NCI-H1436 treated with DMSO at 0.1 percent for 48 hours (cell line): ENCODE measurements around the gene TMEM252.

ENCODE experiments used
- DNase-seq: peaks from one replicate; lab custom pipeline; 2025; lab: John Stamatoyannopoulos, UW

TMEM252 gene

GRCh38 chr9:68497629-68498028 lies 43.1 kb downstream of the TMEM252 start:
- no peak for DNase-seq

DNA sequence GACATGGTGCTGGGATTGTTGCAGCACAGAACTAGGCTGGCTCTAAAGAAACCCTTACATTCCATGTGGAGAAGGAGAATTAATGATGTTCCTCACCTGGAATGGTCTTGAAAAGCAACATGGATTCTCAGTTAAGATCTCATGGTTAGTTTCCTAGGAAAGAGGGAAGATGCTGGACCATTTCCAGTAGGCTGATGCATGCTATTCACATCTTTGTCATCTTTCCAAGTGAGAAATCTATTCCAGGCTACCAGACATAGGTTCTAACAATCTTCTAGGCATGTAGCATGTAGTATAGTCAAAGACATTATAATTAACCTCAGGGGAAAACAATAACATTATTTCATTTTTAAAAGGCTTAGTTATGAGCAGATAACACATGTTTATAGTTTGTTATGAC lies 44.3 kb downstream of the TMEM252 start:
- DNase-seq = no peak

- DNase-seq = no peak
These were observed 45.4 kb downstream of the TMEM252 start for GRCh38 chr9:68495247-68495646.

DNA sequence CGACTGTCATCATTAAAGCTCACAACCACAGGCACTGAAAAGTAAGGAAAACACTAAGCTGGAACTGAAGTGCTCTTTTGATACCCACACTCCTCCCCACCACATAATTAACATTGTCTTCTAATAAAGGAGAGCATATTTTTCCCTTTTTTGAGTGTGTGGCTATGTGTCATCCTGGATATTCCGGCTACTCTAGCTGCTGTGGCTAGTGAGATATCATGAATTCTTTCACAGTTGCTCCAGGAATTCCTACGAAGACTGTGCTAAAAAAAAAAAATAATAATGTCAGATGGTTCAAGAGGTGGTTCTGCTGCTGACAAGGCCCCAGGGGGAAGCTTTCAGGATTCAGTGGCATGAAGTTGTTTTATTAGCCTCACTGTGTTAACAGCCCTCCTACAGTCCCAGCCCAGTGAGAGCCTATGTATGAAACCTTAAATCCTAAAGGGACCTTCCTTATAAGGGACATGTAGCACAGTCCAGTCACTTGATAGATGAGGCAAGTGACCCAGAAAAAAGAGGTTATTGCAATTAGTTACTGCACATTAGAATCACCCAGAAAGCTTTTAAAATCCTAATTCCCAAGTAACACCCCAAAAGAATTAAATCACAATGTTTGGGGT lies 46.6 kb downstream of the TMEM252 start:
- no peak for DNase-seq

- no peak for DNase-seq
These were observed 47.1 kb downstream of the TMEM252 start for GRCh38 chr9:68493541-68493940.

DNA sequence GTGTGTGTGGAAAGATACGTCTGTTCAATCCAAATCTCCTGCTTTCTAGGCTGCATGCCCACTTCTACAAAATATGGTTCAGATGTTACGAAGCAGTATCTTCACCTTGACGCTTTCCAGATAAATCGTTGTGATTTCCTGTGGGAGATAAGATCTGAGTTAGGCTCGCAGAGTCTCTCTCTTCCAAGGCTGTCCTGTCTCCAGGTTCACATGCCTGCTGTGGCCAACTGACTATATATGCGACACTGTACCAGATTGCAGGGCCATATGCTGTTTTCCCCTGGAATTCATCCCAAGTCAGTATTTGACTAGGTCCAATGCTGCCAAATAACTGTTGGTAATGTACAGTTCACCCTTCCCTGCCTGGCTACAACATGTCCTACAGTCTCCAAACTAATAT lies 47.9 kb downstream of the TMEM252 start:
- DNase-seq = no peak

GRCh38 chr9:68489646-68490045 lies 51.0 kb downstream of the TMEM252 start:
- no peak for DNase-seq

DNA sequence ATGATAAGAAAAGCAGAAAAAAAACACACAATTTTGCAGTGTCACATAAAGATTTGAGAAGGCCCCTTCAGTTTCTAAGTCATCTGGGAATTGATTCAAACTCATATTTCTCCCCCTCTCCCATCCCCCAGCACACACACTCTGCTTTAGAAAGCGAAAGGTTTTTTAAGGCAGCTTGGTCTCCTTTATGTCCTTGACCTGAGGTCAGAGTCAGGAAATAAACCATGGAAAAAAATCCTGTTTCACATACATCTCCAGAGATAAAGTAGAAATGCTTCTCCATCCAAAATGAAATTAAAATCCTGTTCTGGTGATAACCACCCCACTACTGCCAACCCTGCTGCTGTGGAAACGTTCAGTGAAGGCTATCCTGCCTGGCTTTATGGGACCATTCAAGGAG lies 52.6 kb downstream of the TMEM252 start:
- no peak for DNase-seq
